Astrocyte (in vitro differentiated cells and primary cell): Measurements from ENCODE around the gene SLC5A8.

Experiments
- CTCF ChIP-seq: IDR thresholded peaks from 2 replicates; pipeline ENCODE4 v1.5.1; 2011; ENCODE audit warnings: low read depth, mild to moderate bottlenecking, inconsistent platforms, low read length, moderate library complexity; ENCODE audit not compliant: insufficient read depth
- EZH2 ChIP-seq: IDR thresholded peaks from 2 replicates; pipeline ENCODE4 v1.6.1; 2012; ENCODE audit warnings: mild to moderate bottlenecking, low read length, inconsistent platforms; ENCODE audit not compliant: insufficient read depth

GRCh38 chr12:101238306-101238705, 28.3 kb upstream of the SLC5A8 start:
- no peak for TF ChIP-seq EZH2
- TF ChIP-seq CTCF: no peak
